ENCODE data around the gene CLUH.
"Not testable (repeated sequence)": the region's sequence is repeated elsewhere in the genome, so short reads cannot be mapped to it uniquely, and the experiment has no call there.

The CLUH gene

GRCh38 chr17:2701996-2702741 is 9.4 kb downstream of the CLUH start:
- in situ Hi-C loops (cut with MboI; ENCODE audit: low sequenced_read_pairs): no loop called here

DNA sequence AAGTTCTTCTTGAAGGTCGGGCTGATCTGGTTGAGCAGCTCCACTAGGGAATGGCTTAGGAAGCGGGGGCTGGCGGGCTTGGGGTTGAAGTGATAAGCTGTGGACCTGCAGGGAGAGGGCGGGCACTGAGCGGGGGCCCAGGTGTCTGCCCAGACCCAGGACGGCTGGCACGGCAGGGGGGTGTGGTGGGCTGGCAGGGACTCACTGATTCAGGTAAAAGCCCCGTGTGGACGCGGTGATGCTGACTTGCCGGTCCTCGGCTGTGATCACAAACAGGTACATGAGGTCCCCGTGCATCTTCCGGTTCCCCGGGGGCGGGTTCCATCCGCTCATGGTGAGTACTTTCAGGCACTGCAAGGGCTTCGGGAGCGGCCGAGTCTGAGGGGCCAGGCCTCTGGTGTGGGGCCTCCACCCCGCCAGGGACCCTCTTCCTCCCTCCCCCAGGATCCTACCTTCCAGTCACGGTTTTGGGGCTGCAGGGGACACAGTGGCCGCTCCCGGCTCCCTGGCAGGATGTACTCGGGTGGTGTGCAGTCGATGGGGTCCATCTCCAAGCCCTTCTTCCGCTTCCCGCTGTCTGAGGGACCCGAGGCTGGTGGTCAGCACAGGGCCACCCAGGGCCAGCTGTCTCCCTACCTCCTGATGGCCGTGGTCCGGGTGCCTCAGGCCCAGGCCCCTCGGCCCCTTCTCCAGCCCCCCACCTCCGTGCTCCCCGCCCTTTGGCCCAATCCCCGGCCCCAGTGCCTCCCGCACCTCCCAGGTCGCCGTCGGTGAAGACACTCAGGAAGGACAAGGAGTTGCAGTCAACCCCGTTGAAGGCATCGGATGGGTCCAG is 10.2 kb downstream of the CLUH start:
- in situ Hi-C loops (cut with MboI; ENCODE audit: low sequenced_read_pairs): no loop called here

- in situ Hi-C loops (cut with MboI; ENCODE audit: low sequenced_read_pairs): no loop called here
Observed at GRCh38 chr17:2700491-2701141, 10.9 kb downstream of the CLUH start.

DNA sequence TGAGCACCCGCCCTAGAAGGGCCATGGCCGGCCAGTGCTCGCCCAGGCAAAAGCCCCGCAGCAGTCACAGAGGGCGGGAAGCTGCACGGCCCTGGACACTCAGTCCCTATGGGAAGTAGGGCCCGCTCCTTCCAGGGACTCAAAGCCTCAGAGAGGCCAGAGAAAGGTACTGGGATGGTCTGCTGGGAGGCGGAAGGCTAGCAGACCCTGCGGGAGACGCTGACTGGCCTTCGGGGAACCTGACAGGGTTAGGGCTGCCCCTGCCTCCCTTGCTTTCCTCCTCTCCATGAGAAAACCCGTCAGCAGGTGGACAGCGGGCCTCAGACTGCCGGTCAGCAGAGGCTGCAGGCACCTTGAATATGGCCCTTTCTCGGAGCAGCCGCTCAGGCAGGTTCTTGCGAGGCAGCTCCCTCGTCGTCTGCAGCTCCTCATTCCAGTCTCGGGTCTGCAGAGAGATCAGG is 11.5 kb downstream of the CLUH start:
- in situ Hi-C loops (cut with MboI; ENCODE audit: low sequenced_read_pairs): no loop called here

GRCh38 chr17:2699216-2699805 is 12.3 kb downstream of the CLUH start:
- in situ Hi-C loops (cut with MboI; ENCODE audit: low sequenced_read_pairs): not testable (repeated sequence)

GRCh38 chr17:2697611-2698162 is 13.9 kb downstream of the CLUH start:
- in situ Hi-C loops (cut with MboI; ENCODE audit: low sequenced_read_pairs): no loop called here

- in situ Hi-C loops (cut with MboI; ENCODE audit: low sequenced_read_pairs): no loop called here
Observed at GRCh38 chr17:2695961-2696760, 15.4 kb downstream of the CLUH start.

DNA sequence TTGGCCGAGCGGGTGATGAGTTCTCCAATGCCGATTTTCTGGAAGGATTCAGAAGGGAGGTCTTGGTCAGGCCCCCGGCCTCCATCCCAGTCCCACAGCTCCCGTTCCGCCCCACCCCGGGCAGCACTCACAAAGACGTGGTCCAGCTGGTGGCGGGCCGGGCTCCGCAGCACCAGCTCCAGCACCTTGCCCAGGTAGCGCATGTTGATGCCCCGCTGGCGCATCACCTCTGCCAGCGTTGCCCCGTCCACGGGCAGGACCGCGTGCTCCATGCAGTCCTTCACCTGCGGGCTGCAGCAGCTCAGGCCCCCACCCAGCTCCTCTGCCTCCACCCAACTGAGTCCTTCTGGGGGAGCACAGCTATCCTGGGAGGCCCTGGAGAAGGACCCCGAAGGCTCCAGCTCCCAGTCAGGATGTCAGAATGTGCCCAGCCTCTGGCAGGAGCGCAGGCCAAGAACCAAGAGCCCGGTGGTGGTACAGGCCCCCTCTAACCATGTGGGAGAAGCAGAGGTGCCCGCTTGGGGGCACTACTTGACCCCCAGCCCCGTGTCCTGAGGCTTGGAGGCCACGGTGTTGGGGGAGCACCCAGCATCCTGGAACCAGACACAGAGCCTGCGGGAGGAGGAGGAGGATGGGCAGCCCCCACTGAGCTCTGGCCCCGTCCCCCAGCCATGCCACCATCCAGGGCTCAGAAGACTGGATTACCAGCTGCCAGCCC is 16.2 kb downstream of the CLUH start:
- in situ Hi-C loops (cut with MboI; ENCODE audit: low sequenced_read_pairs): no loop called here

- in situ Hi-C loops (cut with MboI; ENCODE audit: low sequenced_read_pairs): no loop called here
Observed at GRCh38 chr17:2694381-2695242, 17.0 kb downstream of the CLUH start.

DNA sequence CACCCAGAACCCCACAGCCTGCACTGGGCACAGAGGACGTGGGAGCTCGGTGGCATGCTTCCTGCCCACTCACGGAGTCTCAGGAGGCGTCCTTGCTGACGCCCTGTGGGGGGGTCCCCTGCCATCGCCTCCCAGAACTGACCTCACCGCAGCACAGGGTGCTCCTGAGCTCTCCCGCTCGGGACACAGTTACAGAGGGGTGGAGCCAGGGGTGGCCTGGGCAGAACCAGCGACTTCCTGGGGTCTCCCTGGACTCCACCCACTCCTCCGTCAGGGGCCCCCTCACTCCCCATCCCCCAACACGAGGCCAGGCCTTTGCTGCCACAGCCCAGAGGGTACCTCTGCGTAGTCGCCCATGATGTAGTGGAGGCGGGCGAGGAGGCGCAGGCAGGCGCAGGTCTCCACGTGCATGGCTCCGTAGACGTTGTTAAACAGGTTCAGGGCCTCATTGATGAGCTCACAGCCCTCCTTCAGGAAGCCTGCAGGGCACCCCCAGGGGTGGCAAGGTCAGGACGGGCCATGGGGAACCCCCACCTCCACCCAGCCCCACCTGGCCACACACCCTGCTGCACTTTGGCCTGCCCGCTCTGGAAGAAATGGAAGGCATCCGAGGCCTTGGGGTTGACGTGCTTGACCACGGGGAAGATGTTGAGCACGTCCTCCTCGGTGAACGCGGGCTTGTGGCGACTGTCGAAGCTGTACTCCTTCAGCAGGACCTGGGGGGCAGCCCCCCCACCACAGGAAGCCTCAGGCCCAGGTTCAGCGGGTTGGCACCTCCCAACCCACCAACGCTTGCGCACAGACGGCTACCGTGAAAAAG is 17.8 kb downstream of the CLUH start:
- in situ Hi-C loops (cut with MboI; ENCODE audit: low sequenced_read_pairs): no loop called here

DNA sequence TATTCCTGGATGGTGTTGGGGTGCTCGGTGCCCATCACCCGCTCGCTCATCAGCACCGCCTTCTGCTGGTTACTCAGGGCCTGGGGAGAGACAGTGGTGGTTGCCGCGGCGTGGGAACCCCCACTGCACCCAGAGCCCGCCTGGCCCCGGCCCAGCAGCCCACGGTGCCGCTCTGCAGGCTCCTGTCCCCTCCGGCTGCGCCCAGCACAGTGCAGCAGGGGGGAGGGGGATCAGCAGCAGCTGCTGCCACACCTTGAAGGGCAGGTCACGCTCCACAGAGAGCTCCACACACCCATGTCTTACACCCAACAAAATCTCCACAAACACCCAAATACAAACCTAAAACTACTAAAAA is 18.8 kb downstream of the CLUH start:
- in situ Hi-C loops (cut with MboI; ENCODE audit: low sequenced_read_pairs): no loop called here

DNA sequence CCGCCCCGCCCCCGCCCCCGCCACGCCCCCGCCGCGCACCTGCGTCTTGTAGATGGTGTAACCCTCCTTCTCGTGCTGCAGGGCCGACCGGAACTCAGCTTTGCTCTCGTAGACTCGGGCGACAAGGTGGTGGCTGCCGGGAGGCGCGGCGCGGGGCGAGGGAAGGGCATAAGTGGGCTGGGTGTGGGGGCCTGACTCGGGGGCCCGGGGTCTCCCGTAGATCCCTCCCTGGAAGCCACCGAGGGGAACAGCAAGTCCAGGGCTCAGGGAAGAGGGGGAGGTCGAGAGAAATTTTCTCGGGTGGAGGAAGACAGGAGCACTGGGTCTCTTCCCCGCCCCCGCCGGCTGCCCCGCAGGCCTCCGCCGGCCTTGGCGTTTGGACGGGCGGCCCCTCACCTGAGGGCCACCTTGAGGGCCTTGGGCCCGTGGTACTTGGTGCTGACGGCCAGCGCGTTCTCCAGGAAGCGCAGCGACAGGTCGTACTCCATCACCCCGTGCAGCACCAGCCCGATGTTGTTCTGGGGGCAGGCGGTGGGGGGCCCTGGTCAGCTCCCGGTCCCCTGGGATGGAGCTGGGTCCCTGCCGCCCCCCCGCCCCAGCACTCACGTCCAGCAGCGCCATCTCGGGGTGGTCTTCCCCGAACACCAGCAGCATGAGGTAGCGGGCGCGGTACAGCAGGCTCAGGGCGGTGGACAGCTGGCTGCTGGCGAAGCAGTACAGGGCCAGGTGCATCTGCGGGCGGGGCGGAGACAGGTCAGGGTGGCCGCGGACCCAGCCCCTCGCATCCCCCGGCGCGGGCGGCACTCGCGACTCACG is 19.4 kb downstream of the CLUH start:
- in situ Hi-C loops (cut with MboI; ENCODE audit: low sequenced_read_pairs): no loop called here

DNA sequence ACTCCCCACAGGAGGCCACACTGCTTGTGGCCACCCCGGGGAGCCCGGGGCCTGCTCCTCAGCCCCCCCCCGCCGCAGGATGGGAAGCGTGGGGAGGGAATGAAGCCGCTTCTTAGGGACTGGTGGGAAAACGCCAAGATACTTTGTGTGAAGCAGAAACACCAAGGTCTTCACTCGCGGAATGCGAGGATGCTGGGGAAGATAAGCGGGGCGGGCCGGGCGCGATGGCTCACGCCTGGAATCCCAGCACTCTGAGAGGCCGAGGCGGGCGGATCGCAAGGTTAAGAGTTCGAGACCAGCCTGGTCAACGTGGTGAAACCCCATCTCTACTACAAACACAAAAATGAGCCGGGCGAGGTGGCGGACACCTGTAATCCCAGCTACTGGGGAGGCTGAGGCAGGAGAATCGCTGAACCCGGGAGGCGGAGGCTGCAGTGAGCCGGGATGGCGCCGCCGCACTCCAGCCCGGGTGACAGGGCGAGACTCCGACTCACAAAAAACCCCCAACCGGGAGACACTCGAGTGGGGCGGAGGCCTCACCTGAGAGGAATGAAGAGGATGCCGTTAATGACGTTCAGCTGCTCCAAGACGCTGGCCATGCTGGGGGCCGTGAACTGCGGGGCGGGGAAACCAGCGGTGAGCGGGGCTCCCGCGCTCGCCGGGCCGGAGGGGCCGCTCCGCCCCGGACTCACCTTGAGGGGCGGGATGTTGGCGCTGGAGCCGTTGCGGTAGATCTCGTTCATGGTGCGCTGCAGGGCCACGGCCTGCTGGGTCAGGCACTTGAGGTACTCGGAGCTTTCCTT is 20.3 kb downstream of the CLUH start:
- in situ Hi-C loops (cut with MboI; ENCODE audit: low sequenced_read_pairs): no loop called here

- in situ Hi-C loops (cut with MboI; ENCODE audit: low sequenced_read_pairs): no loop called here
Observed at GRCh38 chr17:2690165-2691068, 21.1 kb downstream of the CLUH start.
